ENCODE measurements around the gene SHMT1.

DNA sequence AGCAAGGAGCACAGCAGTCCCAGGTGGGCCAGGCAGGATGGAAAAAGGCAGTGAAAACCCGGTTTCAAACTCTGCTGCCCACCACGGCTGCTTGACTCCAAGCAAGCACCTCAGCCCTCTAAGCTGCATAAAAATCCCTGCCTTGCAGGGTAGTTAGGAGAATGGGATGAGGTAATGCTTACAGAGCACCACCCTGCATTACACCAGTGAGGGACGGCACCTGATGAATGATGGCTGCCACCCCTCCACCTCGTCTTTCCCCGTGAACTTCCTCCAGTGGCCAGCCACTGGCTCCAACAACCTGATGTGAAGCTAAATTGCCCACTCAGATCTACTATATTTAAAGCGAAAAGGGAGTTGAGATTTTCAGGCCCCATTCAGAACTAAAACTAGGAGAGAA is 81.6 kb downstream of the SHMT1 start:
- TF ChIP-seq, protein P1, sequence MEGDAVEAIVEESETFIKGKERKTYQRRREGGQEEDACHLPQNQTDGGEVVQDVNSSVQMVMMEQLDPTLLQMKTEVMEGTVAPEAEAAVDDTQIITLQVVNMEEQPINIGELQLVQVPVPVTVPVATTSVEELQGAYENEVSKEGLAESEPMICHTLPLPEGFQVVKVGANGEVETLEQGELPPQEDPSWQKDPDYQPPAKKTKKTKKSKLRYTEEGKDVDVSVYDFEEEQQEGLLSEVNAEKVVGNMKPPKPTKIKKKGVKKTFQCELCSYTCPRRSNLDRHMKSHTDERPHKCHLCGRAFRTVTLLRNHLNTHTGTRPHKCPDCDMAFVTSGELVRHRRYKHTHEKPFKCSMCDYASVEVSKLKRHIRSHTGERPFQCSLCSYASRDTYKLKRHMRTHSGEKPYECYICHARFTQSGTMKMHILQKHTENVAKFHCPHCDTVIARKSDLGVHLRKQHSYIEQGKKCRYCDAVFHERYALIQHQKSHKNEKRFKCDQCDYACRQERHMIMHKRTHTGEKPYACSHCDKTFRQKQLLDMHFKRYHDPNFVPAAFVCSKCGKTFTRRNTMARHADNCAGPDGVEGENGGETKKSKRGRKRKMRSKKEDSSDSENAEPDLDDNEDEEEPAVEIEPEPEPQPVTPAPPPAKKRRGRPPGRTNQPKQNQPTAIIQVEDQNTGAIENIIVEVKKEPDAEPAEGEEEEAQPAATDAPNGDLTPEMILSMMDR (conservative IDR thresholded peaks at IDR 0.05; ENCODE audit: low read length), result no peak
- no peak for TF ChIP-seq EZH2phosphoT487 (IDR thresholded peaks at IDR 0.05; ENCODE audit: borderline replicate concordance)
